ENCODE results near the gene PRKCZ. TPM values are rescaled to one million over a fixed set of nuclear protein-coding genes. Genes with fewer than 3 reads are reported as not detected.

Gene PRKCZ
- total and polyA plus RNA-seq, 4 donors = 4.8 to 9.9 (median 8.4) TPM

DNA sequence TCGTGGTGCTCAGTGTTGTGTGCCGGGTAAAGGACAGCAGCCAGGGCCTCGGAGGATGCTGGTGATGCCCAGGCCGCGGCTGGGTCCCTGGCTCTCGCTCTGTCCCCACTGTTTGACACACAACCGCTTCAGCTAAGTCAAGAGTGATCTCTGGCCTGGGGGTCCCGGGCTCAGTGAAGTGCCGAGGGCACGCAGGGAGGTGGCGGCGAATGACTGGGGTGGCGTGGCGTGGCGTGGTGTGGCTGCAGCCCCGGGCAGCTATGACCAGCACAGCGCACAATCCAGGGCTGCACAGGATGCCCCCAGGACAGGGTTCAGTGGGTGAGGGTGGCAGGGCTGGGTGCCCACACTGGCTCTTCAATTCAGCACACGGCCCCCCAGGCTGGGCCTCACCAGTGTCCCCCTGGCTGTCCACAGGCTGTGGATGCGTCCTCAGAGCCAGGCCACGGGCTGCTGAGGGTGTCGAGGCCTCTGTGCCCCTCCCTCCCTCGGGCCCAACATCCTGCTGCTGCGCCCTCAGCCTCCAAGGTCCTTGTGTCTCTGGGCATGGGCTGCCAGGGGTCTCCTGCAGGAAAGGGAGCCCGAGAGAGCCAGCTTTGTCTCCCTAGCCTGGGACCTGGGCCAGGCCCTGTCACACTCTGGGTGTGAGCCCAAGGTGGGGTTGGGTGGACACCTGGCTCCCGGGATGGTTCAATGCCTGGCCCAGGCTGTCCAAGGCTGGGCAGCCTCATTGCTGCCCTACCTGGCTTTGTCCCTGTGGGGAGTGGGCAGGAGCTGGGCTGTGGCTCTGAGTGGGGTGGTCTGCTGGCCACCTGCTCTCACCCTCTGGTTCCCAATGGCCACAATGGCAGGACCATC, 165.9 kb downstream of the PRKCZ start:
- peaks cover 0 to 12% (median 5%) of the 10 kb centered on the region in 4 donors for H3K4me1 ChIP-seq (ENCODE audit: control insufficient read depth in 4 of 4, insufficient read depth in 4 of 4, low read length in 3 of 4)
- H3K27ac ChIP-seq (ENCODE audit: low read depth in 1 of 2, low read length in 2 of 2) = no peak overlapping the region
- DNase-seq (ENCODE audit: low spot score) = no peak
- H3K27me3 ChIP-seq (ENCODE audit: control insufficient read depth in 4 of 4, insufficient read depth in 4 of 4, low read length in 3 of 4) = no peaks in the 10 kb centered on the region
- peaks cover 0 to 2% (median 0%) of the 10 kb centered on the region in 4 donors for H3K36me3 ChIP-seq (ENCODE audit: control insufficient read depth in 4 of 4, insufficient read depth in 3 of 4, low read depth in 1 of 4, low read length in 3 of 4)
- H3K9me3 ChIP-seq (ENCODE audit: control insufficient read depth in 4 of 4, low read length in 3 of 4) = no peaks in the 10 kb centered on the region
- WGBS = 81% methylated on average over 25 of the region's 25 CpGs
- no peak overlapping the region for H3K4me3 ChIP-seq (ENCODE audit: low read depth in 1 of 3, low read length in 3 of 3)
- H3K9ac ChIP-seq (ENCODE audit: low read depth in 1 of 2, low read length in 2 of 2) = no peak overlapping the region
- TF ChIP-seq, protein P1, sequence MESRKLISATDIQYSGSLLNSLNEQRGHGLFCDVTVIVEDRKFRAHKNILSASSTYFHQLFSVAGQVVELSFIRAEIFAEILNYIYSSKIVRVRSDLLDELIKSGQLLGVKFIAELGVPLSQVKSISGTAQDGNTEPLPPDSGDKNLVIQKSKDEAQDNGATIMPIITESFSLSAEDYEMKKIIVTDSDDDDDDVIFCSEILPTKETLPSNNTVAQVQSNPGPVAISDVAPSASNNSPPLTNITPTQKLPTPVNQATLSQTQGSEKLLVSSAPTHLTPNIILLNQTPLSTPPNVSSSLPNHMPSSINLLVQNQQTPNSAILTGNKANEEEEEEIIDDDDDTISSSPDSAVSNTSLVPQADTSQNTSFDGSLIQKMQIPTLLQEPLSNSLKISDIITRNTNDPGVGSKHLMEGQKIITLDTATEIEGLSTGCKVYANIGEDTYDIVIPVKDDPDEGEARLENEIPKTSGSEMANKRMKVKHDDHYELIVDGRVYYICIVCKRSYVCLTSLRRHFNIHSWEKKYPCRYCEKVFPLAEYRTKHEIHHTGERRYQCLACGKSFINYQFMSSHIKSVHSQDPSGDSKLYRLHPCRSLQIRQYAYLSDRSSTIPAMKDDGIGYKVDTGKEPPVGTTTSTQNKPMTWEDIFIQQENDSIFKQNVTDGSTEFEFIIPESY (IDR thresholded peaks at IDR 0.05) = no peak
- no peak for TF ChIP-seq FOXA2 (IDR thresholded peaks at IDR 0.05)
- TF ChIP-seq, protein P2, sequence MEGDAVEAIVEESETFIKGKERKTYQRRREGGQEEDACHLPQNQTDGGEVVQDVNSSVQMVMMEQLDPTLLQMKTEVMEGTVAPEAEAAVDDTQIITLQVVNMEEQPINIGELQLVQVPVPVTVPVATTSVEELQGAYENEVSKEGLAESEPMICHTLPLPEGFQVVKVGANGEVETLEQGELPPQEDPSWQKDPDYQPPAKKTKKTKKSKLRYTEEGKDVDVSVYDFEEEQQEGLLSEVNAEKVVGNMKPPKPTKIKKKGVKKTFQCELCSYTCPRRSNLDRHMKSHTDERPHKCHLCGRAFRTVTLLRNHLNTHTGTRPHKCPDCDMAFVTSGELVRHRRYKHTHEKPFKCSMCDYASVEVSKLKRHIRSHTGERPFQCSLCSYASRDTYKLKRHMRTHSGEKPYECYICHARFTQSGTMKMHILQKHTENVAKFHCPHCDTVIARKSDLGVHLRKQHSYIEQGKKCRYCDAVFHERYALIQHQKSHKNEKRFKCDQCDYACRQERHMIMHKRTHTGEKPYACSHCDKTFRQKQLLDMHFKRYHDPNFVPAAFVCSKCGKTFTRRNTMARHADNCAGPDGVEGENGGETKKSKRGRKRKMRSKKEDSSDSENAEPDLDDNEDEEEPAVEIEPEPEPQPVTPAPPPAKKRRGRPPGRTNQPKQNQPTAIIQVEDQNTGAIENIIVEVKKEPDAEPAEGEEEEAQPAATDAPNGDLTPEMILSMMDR (IDR thresholded peaks at IDR 0.05; ENCODE audit: low read depth, low read length, missing input control) = no peak
- TF ChIP-seq, protein P3, sequence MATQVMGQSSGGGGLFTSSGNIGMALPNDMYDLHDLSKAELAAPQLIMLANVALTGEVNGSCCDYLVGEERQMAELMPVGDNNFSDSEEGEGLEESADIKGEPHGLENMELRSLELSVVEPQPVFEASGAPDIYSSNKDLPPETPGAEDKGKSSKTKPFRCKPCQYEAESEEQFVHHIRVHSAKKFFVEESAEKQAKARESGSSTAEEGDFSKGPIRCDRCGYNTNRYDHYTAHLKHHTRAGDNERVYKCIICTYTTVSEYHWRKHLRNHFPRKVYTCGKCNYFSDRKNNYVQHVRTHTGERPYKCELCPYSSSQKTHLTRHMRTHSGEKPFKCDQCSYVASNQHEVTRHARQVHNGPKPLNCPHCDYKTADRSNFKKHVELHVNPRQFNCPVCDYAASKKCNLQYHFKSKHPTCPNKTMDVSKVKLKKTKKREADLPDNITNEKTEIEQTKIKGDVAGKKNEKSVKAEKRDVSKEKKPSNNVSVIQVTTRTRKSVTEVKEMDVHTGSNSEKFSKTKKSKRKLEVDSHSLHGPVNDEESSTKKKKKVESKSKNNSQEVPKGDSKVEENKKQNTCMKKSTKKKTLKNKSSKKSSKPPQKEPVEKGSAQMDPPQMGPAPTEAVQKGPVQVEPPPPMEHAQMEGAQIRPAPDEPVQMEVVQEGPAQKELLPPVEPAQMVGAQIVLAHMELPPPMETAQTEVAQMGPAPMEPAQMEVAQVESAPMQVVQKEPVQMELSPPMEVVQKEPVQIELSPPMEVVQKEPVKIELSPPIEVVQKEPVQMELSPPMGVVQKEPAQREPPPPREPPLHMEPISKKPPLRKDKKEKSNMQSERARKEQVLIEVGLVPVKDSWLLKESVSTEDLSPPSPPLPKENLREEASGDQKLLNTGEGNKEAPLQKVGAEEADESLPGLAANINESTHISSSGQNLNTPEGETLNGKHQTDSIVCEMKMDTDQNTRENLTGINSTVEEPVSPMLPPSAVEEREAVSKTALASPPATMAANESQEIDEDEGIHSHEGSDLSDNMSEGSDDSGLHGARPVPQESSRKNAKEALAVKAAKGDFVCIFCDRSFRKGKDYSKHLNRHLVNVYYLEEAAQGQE (IDR thresholded peaks at IDR 0.05) = no peak
- TF ChIP-seq JUND (IDR thresholded peaks at IDR 0.05) = no peak
- TF ChIP-seq NR2F2 (IDR thresholded peaks at IDR 0.05) = no peak
- TF ChIP-seq EGR1 (IDR thresholded peaks at IDR 0.05; ENCODE audit: low read depth in 2 of 2) = no peak
- TF ChIP-seq, protein P4, sequence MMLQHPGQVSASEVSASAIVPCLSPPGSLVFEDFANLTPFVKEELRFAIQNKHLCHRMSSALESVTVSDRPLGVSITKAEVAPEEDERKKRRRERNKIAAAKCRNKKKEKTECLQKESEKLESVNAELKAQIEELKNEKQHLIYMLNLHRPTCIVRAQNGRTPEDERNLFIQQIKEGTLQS (IDR thresholded peaks at IDR 0.05) = no peak
- TF ChIP-seq FOXA1 (IDR thresholded peaks at IDR 0.05) = no peak
- no peak for TF ChIP-seq HNF4G (IDR thresholded peaks at IDR 0.05)
- TF ChIP-seq, protein P5, sequence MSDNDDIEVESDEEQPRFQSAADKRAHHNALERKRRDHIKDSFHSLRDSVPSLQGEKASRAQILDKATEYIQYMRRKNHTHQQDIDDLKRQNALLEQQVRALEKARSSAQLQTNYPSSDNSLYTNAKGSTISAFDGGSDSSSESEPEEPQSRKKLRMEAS (IDR thresholded peaks at IDR 0.05) = no peak
- no peak for TF ChIP-seq RXRA (IDR thresholded peaks at IDR 0.05)
- no peak for TF ChIP-seq GABPA (IDR thresholded peaks at IDR 0.05 in 1 of 2, conservative IDR thresholded peaks at IDR 0.05 in 1 of 2)
- TF ChIP-seq TAF1 (conservative IDR thresholded peaks at IDR 0.05) = no peak
- no peak for TF ChIP-seq SP1 (IDR thresholded peaks at IDR 0.05)
- TF ChIP-seq RAD21 (IDR thresholded peaks at IDR 0.05) = no peak
- no peak for TF ChIP-seq YY1 (IDR thresholded peaks at IDR 0.05)
